Measurements from ENCODE around the gene VGLL4. TPM values are rescaled to one million over a fixed set of nuclear protein-coding genes. Genes with fewer than 3 reads are reported as not detected.
"Not testable (repeated sequence)": the region's sequence is repeated elsewhere in the genome, so short reads cannot be mapped to it uniquely, and the experiment has no call there.

The VGLL4 gene
- total RNA-seq, 2 experiments from 2014 or later = 36.1 to 74.5 TPM

DNA sequence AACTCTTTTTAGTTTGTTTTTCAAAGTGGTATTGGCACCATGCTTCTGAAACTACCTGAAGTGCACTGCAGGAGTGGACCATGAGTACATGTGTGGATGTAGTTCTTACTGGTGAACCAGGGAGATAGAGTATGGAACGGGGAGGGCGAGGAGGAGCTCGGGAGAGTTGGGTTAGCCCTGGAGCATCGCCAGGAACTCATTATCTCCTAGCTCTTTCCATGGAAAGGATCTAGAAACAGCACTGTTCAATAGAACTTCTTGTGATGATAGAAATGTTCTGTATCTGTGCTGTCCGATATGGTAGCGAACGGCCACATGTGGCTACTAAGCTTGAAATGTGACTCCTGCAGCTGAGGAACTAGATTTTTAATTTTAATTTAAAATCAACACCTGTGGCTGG lies 47.3 kb downstream of the VGLL4 start:
- H4K20me1 ChIP-seq (ENCODE audit: insufficient read depth, low read length) = no peaks in the 10 kb centered on the region; the same call in 1 of the 2 replicates
- no peak overlapping the region for H2AFZ ChIP-seq (ENCODE audit: low read length)
- H3K4me3 ChIP-seq (ENCODE audit: low read depth, low read length, poor library complexity, severe bottlenecking) = no peak overlapping the region
- intact Hi-C loops (cut with micrococcal nuclease; ENCODE audit: unreplicated experiment) = no loop called here
- H3K4me1 ChIP-seq (ENCODE audit: insufficient read depth, low read length, poor library complexity, severe bottlenecking) = peaks cover 51% of the 10 kb centered on the region
- BruUV-seq (replicated peaks) = no TSS peak
- no peaks in the 10 kb centered on the region for H3K9me2 ChIP-seq (ENCODE audit: insufficient read depth, low read length)
- TF ChIP-seq EZH2phosphoT487 (IDR thresholded peaks at IDR 0.05; ENCODE audit: borderline replicate concordance, low read depth, low read length) = no peak
- no peak for TF ChIP-seq CTCF (conservative IDR thresholded peaks at IDR 0.05; ENCODE audit: low read length)
- H3K27ac ChIP-seq (ENCODE audit: low read depth, low read length, poor library complexity, severe bottlenecking) = no peak overlapping the region
- ChIA-PET CTCF (ENCODE audit: unreplicated experiment) (no interaction called here), POLR2A (interaction anchor here (0.8 kb wide), 1 partner anchor 10 kb away, joined by 3 read pairs; no protein-coding TSS in a partner anchor)
- peaks cover 64% of the 10 kb centered on the region for H3K36me3 ChIP-seq (ENCODE audit: insufficient read depth, low read length)
- H3K9me3 ChIP-seq (ENCODE audit: low read length) = peaks cover 8% of the 10 kb centered on the region; the same call in 1 of the 2 replicates
- no peak overlapping the region for H3K4me2 ChIP-seq (ENCODE audit: low read length)
- H3K79me2 ChIP-seq (ENCODE audit: insufficient read depth, low read depth, low read length) = peaks cover 79% of the 10 kb centered on the region; the same call in 1 of the 2 replicates
- no peak for DNase-seq (ENCODE audit: low spot score)

GRCh38 chr3:11595024-11595423 lies 48.7 kb downstream of the VGLL4 start:
- CTCF ChIA-PET (ENCODE audit: unreplicated experiment); H3K4me2 ChIP-seq (ENCODE audit: low read length); BruUV-seq (replicated peaks); intact Hi-C loops (cut with micrococcal nuclease; ENCODE audit: unreplicated experiment); POLR2A ChIA-PET; H2AFZ ChIP-seq (ENCODE audit: low read length); DNase-seq (ENCODE audit: low spot score); H3K4me3 ChIP-seq (ENCODE audit: low read depth, low read length, poor library complexity, severe bottlenecking); H3K9me2 ChIP-seq (ENCODE audit: insufficient read depth, low read length); H3K27ac ChIP-seq (ENCODE audit: low read depth, low read length, poor library complexity, severe bottlenecking); H4K20me1 ChIP-seq (ENCODE audit: insufficient read depth, low read length); H3K9me3 ChIP-seq (ENCODE audit: low read length): not testable (repeated sequence)
- H3K36me3 ChIP-seq (ENCODE audit: insufficient read depth, low read length) = peaks cover 66% of the 10 kb centered on the region
- peaks cover 38% of the 10 kb centered on the region for H3K4me1 ChIP-seq (ENCODE audit: insufficient read depth, low read length, poor library complexity, severe bottlenecking)
- H3K79me2 ChIP-seq (ENCODE audit: insufficient read depth, low read depth, low read length) = peaks cover 77% of the 10 kb centered on the region; the same call in 1 of the 2 replicates

DNA sequence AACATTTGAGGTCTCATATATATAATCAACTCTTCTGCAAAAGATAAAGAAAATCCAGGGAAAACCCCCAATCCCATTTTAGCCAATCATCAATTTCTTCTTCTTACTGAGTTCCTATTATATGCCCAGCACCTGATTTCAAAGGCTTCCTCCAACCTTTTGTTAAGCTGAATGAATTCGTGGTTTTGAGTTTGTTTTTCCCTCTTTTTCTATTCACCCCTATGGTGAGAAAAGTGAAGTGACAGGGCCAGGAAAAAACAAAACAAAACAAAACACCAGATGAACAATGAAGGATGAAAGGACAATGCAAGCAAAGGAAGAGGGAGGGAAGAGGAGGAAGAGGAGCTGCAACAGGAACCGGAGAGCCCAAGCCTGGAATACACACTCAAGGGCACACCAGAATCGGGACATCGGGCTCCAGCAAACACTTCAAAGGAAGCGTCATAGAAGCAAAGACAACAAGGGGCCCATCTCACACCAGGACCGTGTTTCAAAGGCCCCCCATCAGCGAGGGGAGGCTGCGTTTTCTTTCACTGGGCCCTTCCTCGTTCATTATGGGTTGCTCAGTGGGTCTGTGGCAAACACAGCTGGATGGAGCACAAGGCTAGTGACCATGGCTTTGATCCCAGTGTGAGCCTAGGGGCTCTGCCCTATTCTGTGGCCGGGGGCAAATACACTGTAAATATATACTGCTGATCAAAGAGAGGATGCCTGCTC lies 50.2 kb downstream of the VGLL4 start:
- no peak overlapping the region for H3K4me3 ChIP-seq (ENCODE audit: low read depth, low read length, poor library complexity, severe bottlenecking)
- ChIA-PET CTCF (ENCODE audit: unreplicated experiment) (interaction anchor here (0.6 kb wide), 1 partner anchor 45 kb away, joined by 3 read pairs; no protein-coding TSS in a partner anchor), POLR2A (interaction anchor here (0.5 to 0.7 kb wide), 2 partner anchors 135 to 1120 kb away, joined by 3 to 5 read pairs; no protein-coding TSS in a partner anchor)
- H3K4me2 ChIP-seq (ENCODE audit: low read length) = peak overlapping the region; percentile 10
- TF ChIP-seq EZH2phosphoT487 (IDR thresholded peaks at IDR 0.05; ENCODE audit: borderline replicate concordance, low read depth, low read length) (no peak), CTCF (conservative IDR thresholded peaks at IDR 0.05; ENCODE audit: low read length) (no peak)
- DNase-seq (ENCODE audit: low spot score) = no peak
- peaks cover 61% of the 10 kb centered on the region for H3K36me3 ChIP-seq (ENCODE audit: insufficient read depth, low read length)
- no peak overlapping the region for H3K27ac ChIP-seq (ENCODE audit: low read depth, low read length, poor library complexity, severe bottlenecking)
- peaks cover 78% of the 10 kb centered on the region; the same call in 1 of the 2 replicates for H3K79me2 ChIP-seq (ENCODE audit: insufficient read depth, low read depth, low read length)
- peaks cover 31% of the 10 kb centered on the region for H3K4me1 ChIP-seq (ENCODE audit: insufficient read depth, low read length, poor library complexity, severe bottlenecking)
- no peak overlapping the region for H2AFZ ChIP-seq (ENCODE audit: low read length)
- H4K20me1 ChIP-seq (ENCODE audit: insufficient read depth, low read length) = peaks cover 6% of the 10 kb centered on the region
- peaks cover 8% of the 10 kb centered on the region; the same call in 1 of the 2 replicates for H3K9me3 ChIP-seq (ENCODE audit: low read length)
- intact Hi-C loops (cut with micrococcal nuclease; ENCODE audit: unreplicated experiment) = no loop called here
- BruUV-seq (replicated peaks) = no TSS peak
- no peaks in the 10 kb centered on the region for H3K9me2 ChIP-seq (ENCODE audit: insufficient read depth, low read length)

All from OCI-LY7 (cell line).